Left lung (tissue), 10 donors: ENCODE data around the gene TRMT1L. TPM values are rescaled to one million over a fixed set of nuclear protein-coding genes. Genes with fewer than 3 reads are reported as not detected.
A peak's percentile ranks its signal among the peaks of the same experiment; 100 is the strongest.

Source experiments
- ATAC-seq: fragments of 200-7000 bp; cut with Tn5 transposase; one replicate; pipeline ENCODE4 v1.9.1; 2020; ENCODE audit warnings: moderate library complexity
- DNase-seq, 4 donors: peaks; one replicate each; pipeline ENCODE4 v3.0.0-alpha.2; 2013 to 2020
- H3K27ac ChIP-seq, 2 donors: fragments of 200-600 bp; sonication (generic) in 1 of 2; one replicate each; pipeline versions ENCODE4 v1.5.0 to v1.8.0; 2020 to 2021
- H3K27me3 ChIP-seq, 2 donors: fragments of 200-600 bp; sonication (generic) in 1 of 2; one replicate each; pipeline versions ENCODE4 v1.5.0 to v1.8.0; 2020 to 2021
- H3K36me3 ChIP-seq, 2 donors: fragments of 200-600 bp; sonication (generic) in 1 of 2; one replicate each; pipeline versions ENCODE4 v1.5.0 to v1.8.0; 2020 to 2021
- H3K4me1 ChIP-seq, 2 donors: fragments of 200-600 bp; one replicate each; pipeline ENCODE4 v1.8.0; 2021
- H3K4me3 ChIP-seq, 2 donors: fragments of 200-600 bp; sonication (generic) in 1 of 2; one replicate each; pipeline versions ENCODE4 v1.5.0 to v1.8.0; 2020 to 2021; ENCODE audit warnings: mild to moderate bottlenecking in 1 of 2
- H3K9me3 ChIP-seq, 2 donors: fragments of 200-600 bp; sonication (generic) in 1 of 2; one replicate each; pipeline versions ENCODE4 v1.5.0 to v1.8.0; 2020 to 2021
- intact Hi-C, 2 donors: fragments of 100-400 bp; cut with DNase I; formaldehyde crosslinking; loops; one replicate each; pipeline versions ENCODE4 v1.11.2 to v1.14.2; 2022
- polyA plus RNA-seq, 6 donors: library from polyadenylated mRNA; unstranded; fragments of 120-200 nt; gene quantifications; one replicate each; pipeline ENCODE4 v1.2.1, GENCODE V29; 2013; ENCODE audit not compliant: insufficient read length in 6 of 6
- total RNA-seq, 2 donors: library from RNA; stranded (reverse); fragmentation: NEBNext Ultra II Directional; extraction: Animal tissue kit (Norgen Biotek cat#: 25700); gene quantifications; one replicate each; pipeline ENCODE4 v1.2.1, GENCODE V29; 2021
- TF ChIP-seq, protein P1 (sequence below), 2 donors: fragments of 200-600 bp; sonication (generic) in 1 of 2; IDR thresholded peaks; one replicate each; pipeline versions ENCODE4 v1.5.0 to v1.8.0; 2021; ENCODE audit warnings: antibody characterized with exemption in 2 of 2
- donor health status: DM: no; HTN: yes; CAD: no.
- donor health status: DM: no; HTN: no; CAD: no.

Gene TRMT1L
- total and polyA plus RNA-seq, 8 donors: 17.0 to 24.7 (median 21.3) TPM

- no peak for DNase-seq
- TF ChIP-seq, protein P1, sequence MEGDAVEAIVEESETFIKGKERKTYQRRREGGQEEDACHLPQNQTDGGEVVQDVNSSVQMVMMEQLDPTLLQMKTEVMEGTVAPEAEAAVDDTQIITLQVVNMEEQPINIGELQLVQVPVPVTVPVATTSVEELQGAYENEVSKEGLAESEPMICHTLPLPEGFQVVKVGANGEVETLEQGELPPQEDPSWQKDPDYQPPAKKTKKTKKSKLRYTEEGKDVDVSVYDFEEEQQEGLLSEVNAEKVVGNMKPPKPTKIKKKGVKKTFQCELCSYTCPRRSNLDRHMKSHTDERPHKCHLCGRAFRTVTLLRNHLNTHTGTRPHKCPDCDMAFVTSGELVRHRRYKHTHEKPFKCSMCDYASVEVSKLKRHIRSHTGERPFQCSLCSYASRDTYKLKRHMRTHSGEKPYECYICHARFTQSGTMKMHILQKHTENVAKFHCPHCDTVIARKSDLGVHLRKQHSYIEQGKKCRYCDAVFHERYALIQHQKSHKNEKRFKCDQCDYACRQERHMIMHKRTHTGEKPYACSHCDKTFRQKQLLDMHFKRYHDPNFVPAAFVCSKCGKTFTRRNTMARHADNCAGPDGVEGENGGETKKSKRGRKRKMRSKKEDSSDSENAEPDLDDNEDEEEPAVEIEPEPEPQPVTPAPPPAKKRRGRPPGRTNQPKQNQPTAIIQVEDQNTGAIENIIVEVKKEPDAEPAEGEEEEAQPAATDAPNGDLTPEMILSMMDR (IDR thresholded peaks at IDR 0.05): no peak
- intact Hi-C loops: no loop called here
- no peaks in the 10 kb centered on the region for H3K4me1 ChIP-seq
- H3K36me3 ChIP-seq: no peaks in the 10 kb centered on the region
- H3K27ac ChIP-seq: no peak overlapping the region
- H3K27me3 ChIP-seq: no peaks in the 10 kb centered on the region
- no peak overlapping the region for H3K4me3 ChIP-seq
- ATAC-seq: no peak
- peaks cover 0 to 33% of the 10 kb centered on the region in 2 donors for H3K9me3 ChIP-seq
These were observed 48.4 kb downstream of the TRMT1L start for GRCh38 chr1:185108321-185108720.

GRCh38 chr1:185105121-185105520 is 51.6 kb downstream of the TRMT1L start:
- H3K9me3 ChIP-seq: peaks cover 0 to 30% of the 10 kb centered on the region in 2 donors
- H3K27me3 ChIP-seq: no peaks in the 10 kb centered on the region
- intact Hi-C loops: no loop called here
- DNase-seq: peak in 1 of 4 donors; percentile 7
- no peak for ATAC-seq
- no peak overlapping the region for H3K4me3 ChIP-seq
- TF ChIP-seq, protein P1 (IDR thresholded peaks at IDR 0.05): no peak
- no peaks in the 10 kb centered on the region for H3K4me1 ChIP-seq
- peaks cover 0 to 11% of the 10 kb centered on the region in 2 donors for H3K36me3 ChIP-seq
- no peak overlapping the region for H3K27ac ChIP-seq

GRCh38 chr1:185104083-185104482 is 52.7 kb downstream of the TRMT1L start:
- Histone ChIP-seq H3K27ac (no peak overlapping the region), H3K4me1 (no peaks in the 10 kb centered on the region), H3K36me3 (peaks cover 0 to 22% of the 10 kb centered on the region in 2 donors), H3K4me3 (no peak overlapping the region), H3K9me3 (peaks cover 0 to 23% of the 10 kb centered on the region in 2 donors), H3K27me3 (no peaks in the 10 kb centered on the region)
- no peak for DNase-seq
- TF ChIP-seq, protein P1 (IDR thresholded peaks at IDR 0.05): no peak
- no peak for ATAC-seq
- intact Hi-C loops: no loop called here

DNA sequence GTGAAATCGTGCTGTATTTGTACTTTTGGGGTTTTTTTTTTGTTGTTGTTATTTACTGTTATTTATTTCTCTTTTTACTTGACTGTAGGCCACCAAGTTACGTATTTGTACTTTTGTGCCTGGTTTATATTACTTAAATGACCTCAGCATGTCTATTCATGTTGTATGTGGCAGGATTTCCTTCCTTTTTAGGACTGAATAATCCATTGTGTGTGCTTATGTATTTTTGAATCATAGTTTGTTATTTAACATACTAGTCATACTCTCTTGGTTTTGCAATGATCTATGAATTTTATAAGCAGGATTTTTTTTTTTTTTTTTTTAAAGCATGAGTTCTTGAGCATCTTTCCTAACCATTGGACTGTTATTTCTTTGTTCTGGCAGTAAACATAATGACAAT is 60.2 kb downstream of the TRMT1L start:
- Histone ChIP-seq H3K9me3 (no peaks in the 10 kb centered on the region), H3K4me1 (no peaks in the 10 kb centered on the region), H3K27me3 (no peaks in the 10 kb centered on the region), H3K36me3 (peaks cover 0 to 63% of the 10 kb centered on the region in 2 donors), H3K27ac (no peak overlapping the region), H3K4me3 (no peak overlapping the region)
- DNase-seq: no peak
- TF ChIP-seq, protein P1 (IDR thresholded peaks at IDR 0.05): no peak
- intact Hi-C loops: no loop called here
- ATAC-seq: no peak

GRCh38 chr1:185094761-185095160 is 62.0 kb downstream of the TRMT1L start:
- TF ChIP-seq, protein P1 (IDR thresholded peaks at IDR 0.05): no peak
- no peaks in the 10 kb centered on the region for H3K9me3 ChIP-seq
- H3K27me3 ChIP-seq: no peaks in the 10 kb centered on the region
- H3K27ac ChIP-seq: no peak overlapping the region
- no peak overlapping the region for H3K4me3 ChIP-seq
- DNase-seq (no peak), ATAC-seq (no peak)
- intact Hi-C loops: no loop called here
- peaks cover 0 to 51% of the 10 kb centered on the region in 2 donors for H3K36me3 ChIP-seq
- no peaks in the 10 kb centered on the region for H3K4me1 ChIP-seq
